ENCODE data around the gene MTCL3.

Gene MTCL3

DNA sequence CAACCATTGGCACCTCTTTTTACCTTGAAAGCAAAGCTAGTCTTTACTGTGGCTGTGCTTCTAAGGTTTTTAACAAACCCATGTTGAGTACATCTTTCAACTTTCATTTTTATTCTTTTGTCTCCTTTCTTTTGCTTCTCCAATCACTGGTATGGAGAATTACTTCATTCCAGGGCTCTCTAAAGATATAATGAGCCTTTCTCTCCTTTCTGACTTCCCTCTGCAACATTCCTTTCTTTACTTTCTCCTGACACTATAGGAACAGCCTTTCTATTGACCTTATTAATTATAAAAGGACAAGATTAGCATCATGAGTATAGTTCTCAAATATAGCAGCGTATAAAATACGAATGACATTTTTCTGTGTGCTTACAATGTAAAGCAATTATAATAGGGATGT is 36.8 kb downstream of the MTCL3 start:
- DNase-seq = no peak
- no peak overlapping the region for H3K4me3 ChIP-seq
- TF ChIP-seq, protein P1, sequence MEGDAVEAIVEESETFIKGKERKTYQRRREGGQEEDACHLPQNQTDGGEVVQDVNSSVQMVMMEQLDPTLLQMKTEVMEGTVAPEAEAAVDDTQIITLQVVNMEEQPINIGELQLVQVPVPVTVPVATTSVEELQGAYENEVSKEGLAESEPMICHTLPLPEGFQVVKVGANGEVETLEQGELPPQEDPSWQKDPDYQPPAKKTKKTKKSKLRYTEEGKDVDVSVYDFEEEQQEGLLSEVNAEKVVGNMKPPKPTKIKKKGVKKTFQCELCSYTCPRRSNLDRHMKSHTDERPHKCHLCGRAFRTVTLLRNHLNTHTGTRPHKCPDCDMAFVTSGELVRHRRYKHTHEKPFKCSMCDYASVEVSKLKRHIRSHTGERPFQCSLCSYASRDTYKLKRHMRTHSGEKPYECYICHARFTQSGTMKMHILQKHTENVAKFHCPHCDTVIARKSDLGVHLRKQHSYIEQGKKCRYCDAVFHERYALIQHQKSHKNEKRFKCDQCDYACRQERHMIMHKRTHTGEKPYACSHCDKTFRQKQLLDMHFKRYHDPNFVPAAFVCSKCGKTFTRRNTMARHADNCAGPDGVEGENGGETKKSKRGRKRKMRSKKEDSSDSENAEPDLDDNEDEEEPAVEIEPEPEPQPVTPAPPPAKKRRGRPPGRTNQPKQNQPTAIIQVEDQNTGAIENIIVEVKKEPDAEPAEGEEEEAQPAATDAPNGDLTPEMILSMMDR (IDR thresholded peaks at IDR 0.05; ENCODE audit: borderline replicate concordance) = no peak
- H3K4me1 ChIP-seq = no peaks in the 10 kb centered on the region
- no peak overlapping the region for H3K27ac ChIP-seq (replicated peaks)
- no peaks in the 10 kb centered on the region for H3K9me3 ChIP-seq (replicated peaks)
- H3K27me3 ChIP-seq (ENCODE audit: low read depth) = no peaks in the 10 kb centered on the region
- intact Hi-C loops (cut with micrococcal nuclease) = no loop called here
- peaks cover 3% of the 10 kb centered on the region for H3K36me3 ChIP-seq

DNA sequence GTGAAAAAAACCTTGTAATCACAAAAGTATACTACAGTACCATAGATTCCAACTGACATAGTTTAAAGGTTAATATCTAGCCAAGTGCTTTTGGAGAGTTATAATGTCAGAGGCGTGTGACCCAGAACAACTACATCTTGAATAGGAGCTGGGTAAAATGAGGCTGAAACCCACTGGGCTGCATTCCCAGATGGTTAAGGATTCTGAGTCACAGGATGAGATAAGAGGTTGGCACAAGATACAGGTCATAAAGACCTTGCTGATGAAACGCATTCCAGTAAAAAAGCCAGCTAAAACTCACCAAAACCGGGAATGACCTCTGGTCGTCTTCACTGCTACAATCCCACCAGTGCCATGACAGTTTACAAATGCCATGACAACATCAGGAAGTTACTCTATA is 37.5 kb downstream of the MTCL3 start:
- Histone ChIP-seq H3K36me3 (peaks cover 3% of the 10 kb centered on the region), H3K27me3 (ENCODE audit: low read depth) (no peaks in the 10 kb centered on the region), H3K27ac (replicated peaks) (no peak overlapping the region), H3K9me3 (replicated peaks) (no peaks in the 10 kb centered on the region), H3K4me1 (no peaks in the 10 kb centered on the region), H3K4me3 (no peak overlapping the region)
- intact Hi-C loops (cut with micrococcal nuclease) = no loop called here
- DNase-seq = no peak
- TF ChIP-seq, protein P1 (IDR thresholded peaks at IDR 0.05; ENCODE audit: borderline replicate concordance) = no peak

DNA sequence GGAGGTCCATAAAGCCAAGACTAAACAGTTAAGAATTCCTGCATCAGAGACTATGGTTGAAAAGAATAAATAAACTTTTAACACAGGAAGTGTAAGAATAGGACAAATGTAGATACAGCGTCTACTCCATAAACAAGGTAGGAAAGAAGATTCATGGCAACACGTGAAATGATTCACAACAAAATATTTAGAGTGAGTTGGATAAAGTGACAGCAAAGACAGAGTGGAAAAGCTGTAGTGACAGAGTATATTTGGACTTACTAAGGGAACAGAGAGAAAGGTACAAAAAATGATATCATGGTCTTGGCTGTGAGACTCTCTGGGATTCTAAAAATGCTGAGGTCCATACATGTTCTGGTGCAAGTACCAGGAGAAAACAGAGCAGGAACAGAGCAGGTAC is 38.0 kb downstream of the MTCL3 start:
- Histone ChIP-seq H3K27me3 (ENCODE audit: low read depth) (peaks cover 2% of the 10 kb centered on the region), H3K9me3 (replicated peaks) (no peaks in the 10 kb centered on the region), H3K4me1 (no peaks in the 10 kb centered on the region), H3K4me3 (no peak overlapping the region), H3K36me3 (peaks cover 4% of the 10 kb centered on the region), H3K27ac (replicated peaks) (no peak overlapping the region)
- no peak for DNase-seq
- TF ChIP-seq, protein P1 (IDR thresholded peaks at IDR 0.05; ENCODE audit: borderline replicate concordance) = no peak
- intact Hi-C loops (cut with micrococcal nuclease) = no loop called here

DNA sequence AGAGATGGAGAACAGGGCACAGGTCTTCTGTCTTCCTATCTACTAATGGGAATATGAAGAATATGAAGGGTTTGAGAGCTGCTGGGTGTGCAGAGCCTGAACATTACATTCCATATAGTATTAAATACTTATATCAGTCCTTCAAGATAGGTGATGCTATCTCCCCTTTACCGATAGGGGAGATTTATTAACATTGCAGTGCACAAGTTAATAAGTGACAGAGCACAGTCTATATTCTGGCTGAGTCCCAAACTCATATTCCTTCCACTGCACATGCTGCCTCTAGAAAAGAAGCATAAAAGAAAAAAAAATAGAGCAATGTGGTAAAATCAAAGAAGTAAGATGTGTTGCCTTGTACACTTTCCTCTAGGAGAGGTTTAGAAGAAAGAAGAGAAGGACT is 41.5 kb downstream of the MTCL3 start:
- DNase-seq = no peak
- Histone ChIP-seq H3K4me3 (no peak overlapping the region), H3K9me3 (replicated peaks) (no peaks in the 10 kb centered on the region), H3K4me1 (no peaks in the 10 kb centered on the region), H3K27me3 (ENCODE audit: low read depth) (peaks cover 20% of the 10 kb centered on the region), H3K36me3 (peaks cover 11% of the 10 kb centered on the region), H3K27ac (replicated peaks) (no peak overlapping the region)
- intact Hi-C loops (cut with micrococcal nuclease) = no loop called here
- TF ChIP-seq, protein P1 (IDR thresholded peaks at IDR 0.05; ENCODE audit: borderline replicate concordance) = no peak

DNA sequence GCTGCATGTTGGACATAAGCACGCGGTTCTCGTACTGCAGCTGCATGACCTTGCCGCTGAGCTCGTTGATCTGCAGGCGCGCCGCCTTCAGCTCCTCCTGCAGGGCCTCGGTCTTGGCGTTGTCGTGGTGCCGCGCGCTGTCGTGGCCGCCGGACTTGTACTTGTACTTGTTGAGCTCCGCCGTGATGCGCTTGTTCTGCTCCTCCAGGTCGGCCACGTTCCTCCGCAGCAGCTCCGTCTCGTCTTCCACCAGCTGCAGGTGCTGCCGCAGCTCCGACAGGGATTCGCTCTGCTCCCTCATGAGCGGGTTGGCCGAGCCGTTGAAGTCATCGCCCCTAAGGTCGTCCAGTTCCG is 43.3 kb downstream of the MTCL3 start:
- Histone ChIP-seq H3K4me1 (no peaks in the 10 kb centered on the region), H3K27ac (replicated peaks) (no peak overlapping the region), H3K27me3 (ENCODE audit: low read depth) (peaks cover 20% of the 10 kb centered on the region), H3K4me3 (no peak overlapping the region), H3K36me3 (peaks cover 7% of the 10 kb centered on the region), H3K9me3 (replicated peaks) (no peaks in the 10 kb centered on the region)
- TF ChIP-seq, protein P1 (IDR thresholded peaks at IDR 0.05; ENCODE audit: borderline replicate concordance) = no peak
- intact Hi-C loops (cut with micrococcal nuclease) = no loop called here
- DNase-seq = peak; percentile 12

All from left ventricle myocardium inferior (tissue), 1 donor.